Endothelial cell of umbilical vein (primary cell): ENCODE data around the gene LPA. TPM values are rescaled to one million over a fixed set of nuclear protein-coding genes. Genes with fewer than 3 reads are reported as not detected.

Experiments used
- BruUV-seq: library from RNA; stranded (reverse); fragments of 400-500 nt; replicated peaks from 2 replicates; lab custom pipeline; 2021; lab: Mats Ljungman, UMichigan
- CTCF ChIA-PET: fragments of 300-600, 350-600 bp; sonication (Branson Sonifier 250); formaldehyde crosslinking; loops from one replicate; lab custom pipeline; 2021; ENCODE audit warnings: antibody characterized with exemption, inconsistent platforms; lab: Charles Lee
- POLR2A ChIA-PET: fragments of 300-600, 350-600 bp; sonication (Branson Sonifier 250); formaldehyde crosslinking; loops from one replicate; lab custom pipeline; 2021; ENCODE audit warnings: antibody characterized with exemption, inconsistent platforms; lab: Charles Lee
- DNase-seq: peaks from one replicate; pipeline ENCODE4 v3.0.0-alpha.2; 2011; ENCODE audit warnings: low read depth, low spot score
- FAIRE-seq: peaks from 2 replicates; lab custom pipeline; 2011; peaks lifted over from hg19 to GRCh38; lab: Jason Lieb, UNC
- H2AFZ ChIP-seq: 2 replicates; pipeline ENCODE4 v1.6.0; 2012; ENCODE audit warnings: low read depth, low read length, control low read depth, inconsistent platforms
- H3K27ac ChIP-seq: 2 replicates; pipeline ENCODE4 v1.5.1; 2011; ENCODE audit warnings: low read depth, mild to moderate bottlenecking, control low read depth, low read length, moderate library complexity; ENCODE audit not compliant: insufficient read depth
- H3K27me3 ChIP-seq, 2 experiments: 2 replicates each; pipeline versions ENCODE4 v1.6.0 to v1.6.1; 2011; ENCODE audit warnings: low read length in 2 of 2, mixed read lengths in 1 of 2; ENCODE audit not compliant: control insufficient read depth in 2 of 2, insufficient read depth in 2 of 2
- H3K36me3 ChIP-seq, 2 experiments: 2 replicates in 1 of 2; 3 replicates in 1 of 2; pipeline ENCODE4 v1.5.1; 2011; ENCODE audit warnings: low read length in 2 of 2, mild to moderate bottlenecking in 1 of 2, moderate library complexity in 1 of 2; ENCODE audit not compliant: control insufficient read depth in 2 of 2, insufficient read depth in 2 of 2; ENCODE audit errors: extremely low read depth in 1 of 2
- H3K4me1 ChIP-seq: 3 replicates; pipeline ENCODE4 v1.5.1; 2011; ENCODE audit warnings: mild to moderate bottlenecking, low read length; ENCODE audit not compliant: control insufficient read depth, insufficient read depth; ENCODE audit errors: extremely low read depth
- H3K4me2 ChIP-seq: 2 replicates; pipeline ENCODE4 v1.6.1; 2011; ENCODE audit warnings: low read length, control low read depth, mixed read lengths; ENCODE audit not compliant: insufficient read depth
- H3K4me3 ChIP-seq, 3 experiments: fragments of 200-600 bp in 1 of 3; sonication (generic), shearing (Covaris generic) in 1 of 3; replicated peaks in 1 of 3; 2 replicates each; pipeline ENCODE4 v1.5.1; 2011 to 2016; ENCODE audit warnings: control low read depth in 3 of 3, low read length in 3 of 3, mild to moderate bottlenecking in 2 of 3, inconsistent platforms in 1 of 3, low read depth in 1 of 3, moderate library complexity in 1 of 3; ENCODE audit not compliant: insufficient read depth in 1 of 3
- H3K79me2 ChIP-seq: 2 replicates; pipeline ENCODE4 v1.6.0; 2012; ENCODE audit warnings: low read length, inconsistent platforms; ENCODE audit not compliant: control insufficient read depth, insufficient read depth
- H3K9ac ChIP-seq: replicated peaks from 2 replicates; pipeline ENCODE3; 2011; ENCODE audit warnings: low read length, control low read depth; ENCODE audit not compliant: insufficient read depth; ENCODE audit errors: extremely low read depth
- H3K9me1 ChIP-seq: replicated peaks from 3 replicates; pipeline ENCODE4 v1.6.0; 2011; ENCODE audit warnings: mild to moderate bottlenecking, low read length; ENCODE audit not compliant: control insufficient read depth, insufficient read depth; ENCODE audit errors: extremely low read depth
- H3K9me3 ChIP-seq: replicated peaks from 2 replicates; pipeline ENCODE4 v1.5.1; 2012; ENCODE audit warnings: low read length, inconsistent platforms; ENCODE audit not compliant: control insufficient read depth, insufficient read depth
- H4K20me1 ChIP-seq: replicated peaks from 2 replicates; pipeline ENCODE3; 2011; ENCODE audit warnings: mild to moderate bottlenecking, low read length; ENCODE audit not compliant: control insufficient read depth, insufficient read depth; ENCODE audit errors: extremely low read depth
- POLR2AphosphoS5 ChIP-seq: IDR thresholded peaks from 2 replicates; pipeline ENCODE4 v1.6.1; 2012; ENCODE audit warnings: low read depth, mild to moderate bottlenecking, control low read depth, low read length, moderate library complexity; ENCODE audit not compliant: insufficient read depth
- dilution Hi-C: fragments of 300-500 bp; cut with MboI; formaldehyde crosslinking; loops from one replicate; pipeline ENCODE4 v1.15.0; 2019; ENCODE audit warnings: low sequenced_read_pairs; ENCODE audit not compliant: extremely low pct_ligation_motif_present
- intact Hi-C: fragments of 100-400 bp; cut with micrococcal nuclease; formaldehyde crosslinking; loops from one replicate; pipeline ENCODE4 v1.10.0; 2022
- polyA plus RNA-seq, 4 experiments: library from polyadenylated mRNA; depleted of rRNA in 3 of 4; stranded (reverse) in 3 of 4; unstranded in 1 of 4; fragments of >200 nt; gene quantifications; 2 replicates each; pipeline versions ENCODE4 v1.2.1 to v1.2.3, GENCODE V29; 2011 to 2012; ENCODE audit warnings: missing spikeins in 1 of 4
- total RNA-seq: library from RNA; stranded (reverse); gene quantifications from 2 replicates; pipeline ENCODE4 v1.2.3, GENCODE V29; 2021
- TF ChIP-seq, protein P1 (sequence below), 2 donors: IDR thresholded peaks; 1 replicate in 1 of 2; 2 replicates in 1 of 2; pipeline ENCODE4 v1.5.1; 2011; ENCODE audit warnings: low read length in 2 of 2, mild to moderate bottlenecking in 2 of 2, moderate library complexity in 2 of 2, control low read depth in 1 of 2, inconsistent platforms in 1 of 2, low read depth in 1 of 2; ENCODE audit not compliant: insufficient read depth in 1 of 2; ENCODE audit errors: extremely low read depth in 1 of 2

LPA gene
- total and polyA plus RNA-seq, 2 donors (not counting 3 experiments of a cell fraction or from before 2014, with no cell fraction given): not detected

DNA sequence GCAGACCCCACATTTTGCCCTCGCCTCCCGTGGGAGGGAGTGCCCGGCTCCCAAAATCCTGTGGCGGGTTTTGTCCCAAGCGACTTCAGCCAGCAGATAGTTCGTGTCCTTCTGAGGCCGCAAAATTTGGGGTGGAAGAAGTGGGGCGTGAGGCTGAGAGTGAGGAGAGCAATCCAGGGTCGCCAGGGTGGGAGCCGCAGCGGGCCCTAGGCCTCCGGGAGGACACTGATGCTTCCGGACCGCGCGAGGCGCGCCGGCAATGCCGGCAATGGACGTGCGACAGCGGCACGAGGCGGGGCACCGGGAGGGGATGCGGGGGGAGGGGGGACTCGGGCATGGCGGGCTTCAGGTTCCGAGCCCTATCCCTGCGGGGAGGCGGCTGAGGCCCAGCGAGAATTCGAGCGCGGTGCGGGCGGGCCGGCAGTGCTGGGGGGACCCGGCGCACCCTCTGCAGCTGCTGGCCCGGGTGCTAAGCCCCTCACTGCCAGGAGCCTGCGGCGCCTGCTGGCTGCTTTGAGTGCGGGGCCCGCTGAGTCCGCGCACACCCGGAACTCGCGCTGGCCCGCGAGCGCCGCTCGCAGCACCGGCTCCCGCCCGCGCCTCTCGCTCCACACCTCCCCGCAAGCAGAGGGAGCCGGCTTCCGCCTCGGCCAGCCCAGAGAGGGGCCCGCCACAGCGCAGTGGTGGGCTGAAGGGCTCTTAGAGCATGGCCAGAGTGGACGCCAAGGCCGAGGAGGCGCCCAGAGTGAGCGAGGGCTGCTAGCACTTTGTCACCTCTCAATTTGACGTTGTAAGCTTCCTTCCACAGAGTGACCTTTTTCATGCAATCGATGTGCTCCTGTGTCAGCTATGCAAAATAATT is 143.8 kb downstream of the LPA start:
- CTCF ChIA-PET: interaction anchor here (0.7 to 4.7 kb wide), 29 partner anchors 9 to 855 kb away, joined by 3 to 55 read pairs (median 4); partner anchors contain the start of gene TCP1
- Histone ChIP-seq H3K27me3 (peaks cover 0 to 8% of the 10 kb centered on the region in 2 experiments), H3K9me3 (no peaks in the 10 kb centered on the region), H3K4me2 (peak overlapping the region; percentile 78), H3K36me3 (no peaks in the 10 kb centered on the region), H3K9ac (peak overlapping the region; percentile 35), H3K79me2 (no peaks in the 10 kb centered on the region), H4K20me1 (no peaks in the 10 kb centered on the region), H3K4me1 (peaks cover 4% of the 10 kb centered on the region), H3K4me3 (peak overlapping the region; percentile 18 to 55 (median 41)), H2AFZ (peak overlapping the region; percentile 69), H3K9me1 (no peaks in the 10 kb centered on the region), H3K27ac (no peak overlapping the region)
- peak; percentile 25 for DNase-seq
- no peak for TF ChIP-seq POLR2AphosphoS5
- TF ChIP-seq, protein P1, sequence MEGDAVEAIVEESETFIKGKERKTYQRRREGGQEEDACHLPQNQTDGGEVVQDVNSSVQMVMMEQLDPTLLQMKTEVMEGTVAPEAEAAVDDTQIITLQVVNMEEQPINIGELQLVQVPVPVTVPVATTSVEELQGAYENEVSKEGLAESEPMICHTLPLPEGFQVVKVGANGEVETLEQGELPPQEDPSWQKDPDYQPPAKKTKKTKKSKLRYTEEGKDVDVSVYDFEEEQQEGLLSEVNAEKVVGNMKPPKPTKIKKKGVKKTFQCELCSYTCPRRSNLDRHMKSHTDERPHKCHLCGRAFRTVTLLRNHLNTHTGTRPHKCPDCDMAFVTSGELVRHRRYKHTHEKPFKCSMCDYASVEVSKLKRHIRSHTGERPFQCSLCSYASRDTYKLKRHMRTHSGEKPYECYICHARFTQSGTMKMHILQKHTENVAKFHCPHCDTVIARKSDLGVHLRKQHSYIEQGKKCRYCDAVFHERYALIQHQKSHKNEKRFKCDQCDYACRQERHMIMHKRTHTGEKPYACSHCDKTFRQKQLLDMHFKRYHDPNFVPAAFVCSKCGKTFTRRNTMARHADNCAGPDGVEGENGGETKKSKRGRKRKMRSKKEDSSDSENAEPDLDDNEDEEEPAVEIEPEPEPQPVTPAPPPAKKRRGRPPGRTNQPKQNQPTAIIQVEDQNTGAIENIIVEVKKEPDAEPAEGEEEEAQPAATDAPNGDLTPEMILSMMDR (IDR thresholded peaks at IDR 0.05; ENCODE audit: extremely low read depth in 1 of 2, insufficient read depth in 1 of 2, low read depth in 1 of 2, low read length in 2 of 2): peak; percentile 80 to 91
- POLR2A ChIA-PET: no interaction called here
- BruUV-seq: no TSS peak
- intact Hi-C loops (loop anchor here (1.0 to 10.0 kb wide), 4 partner anchors 14 to 854 kb away; no protein-coding TSS in a partner anchor), dilution Hi-C loops (no loop called here)
- no peak for FAIRE-seq
